OCI-LY1 (cell line): ENCODE data around the gene SPOCK1.

ENCODE experiments used
- CTCF ChIP-seq: fragments of 200-600 bp; sonication (generic), shearing (Covaris generic); IDR thresholded peaks from 2 replicates; pipeline ENCODE4 v1.5.1; 2017; ENCODE audit warnings: mild to moderate bottlenecking, antibody characterized with exemption, low read length, moderate library complexity, mixed read lengths
- EZH2 ChIP-seq: fragments of 200-600 bp; sonication (generic), shearing (Covaris generic); IDR thresholded peaks from 2 replicates; pipeline ENCODE4 v1.8.0; 2017; ENCODE audit warnings: borderline replicate concordance, mixed run types, mild to moderate bottlenecking, antibody characterized with exemption, low read length, moderate library complexity, mixed read lengths

- TF ChIP-seq CTCF (no peak), EZH2 (no peak)
These were observed 155.1 kb downstream of the SPOCK1 start for GRCh38 chr5:137344021-137344420.
